ENCODE results near the gene THOP1. TPM values are rescaled to one million over a fixed set of nuclear protein-coding genes. Genes with fewer than 3 reads are reported as not detected.

THOP1 gene
- total RNA-seq, 4 donors from 2014 or later = 5.9 to 51.8 (median 25.2) TPM

DNA sequence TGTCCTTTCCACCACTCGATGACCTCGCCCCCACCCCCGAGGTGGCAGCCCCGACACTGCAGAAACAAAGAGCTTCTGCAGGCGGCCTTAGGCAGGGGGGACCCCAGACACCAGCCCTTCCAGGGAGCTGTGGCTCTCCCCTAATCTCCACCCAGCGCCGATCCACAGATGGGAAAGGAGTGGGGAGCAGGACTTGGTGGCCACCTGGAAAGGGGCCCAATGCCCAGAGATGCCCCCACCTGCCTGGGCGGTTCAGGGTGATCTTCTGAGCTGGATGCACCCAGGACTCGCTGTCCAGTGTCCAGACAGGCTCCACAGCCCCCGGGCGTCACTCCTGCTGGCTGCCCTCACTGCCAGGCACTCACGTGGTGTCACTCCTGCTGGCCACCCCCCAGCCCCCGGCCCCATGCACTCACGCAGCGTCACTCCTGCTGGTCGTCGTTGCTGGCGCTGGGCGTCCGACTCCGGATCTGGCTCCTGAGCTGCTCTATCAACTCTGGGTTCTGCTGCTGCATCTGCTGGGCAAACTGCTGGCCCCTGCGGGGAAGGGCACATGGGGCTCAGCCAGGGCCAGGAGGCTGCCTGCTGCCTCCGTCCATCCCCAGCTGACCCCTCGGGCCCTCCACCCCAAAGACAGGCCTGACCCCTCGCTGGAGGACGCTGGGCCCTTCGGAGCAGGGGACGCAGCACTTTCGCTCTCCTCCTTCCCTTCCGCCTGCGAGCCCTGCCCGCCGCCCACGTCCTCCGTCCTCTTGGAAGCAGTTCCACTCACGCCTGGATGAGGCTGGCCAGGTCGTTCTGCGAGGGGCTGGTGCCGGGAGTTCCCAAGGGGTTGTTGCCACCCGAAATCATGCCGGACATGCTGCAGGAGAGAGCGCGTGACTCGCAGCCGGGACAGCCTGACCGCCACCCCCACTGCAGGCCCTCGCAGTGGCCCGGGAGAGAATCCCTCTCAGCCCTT, 28.1 kb upstream of the THOP1 start:
- DNase-seq = no peak
- no peak for TF ChIP-seq POLR2A (IDR thresholded peaks at IDR 0.05)
- TF ChIP-seq, protein P1, sequence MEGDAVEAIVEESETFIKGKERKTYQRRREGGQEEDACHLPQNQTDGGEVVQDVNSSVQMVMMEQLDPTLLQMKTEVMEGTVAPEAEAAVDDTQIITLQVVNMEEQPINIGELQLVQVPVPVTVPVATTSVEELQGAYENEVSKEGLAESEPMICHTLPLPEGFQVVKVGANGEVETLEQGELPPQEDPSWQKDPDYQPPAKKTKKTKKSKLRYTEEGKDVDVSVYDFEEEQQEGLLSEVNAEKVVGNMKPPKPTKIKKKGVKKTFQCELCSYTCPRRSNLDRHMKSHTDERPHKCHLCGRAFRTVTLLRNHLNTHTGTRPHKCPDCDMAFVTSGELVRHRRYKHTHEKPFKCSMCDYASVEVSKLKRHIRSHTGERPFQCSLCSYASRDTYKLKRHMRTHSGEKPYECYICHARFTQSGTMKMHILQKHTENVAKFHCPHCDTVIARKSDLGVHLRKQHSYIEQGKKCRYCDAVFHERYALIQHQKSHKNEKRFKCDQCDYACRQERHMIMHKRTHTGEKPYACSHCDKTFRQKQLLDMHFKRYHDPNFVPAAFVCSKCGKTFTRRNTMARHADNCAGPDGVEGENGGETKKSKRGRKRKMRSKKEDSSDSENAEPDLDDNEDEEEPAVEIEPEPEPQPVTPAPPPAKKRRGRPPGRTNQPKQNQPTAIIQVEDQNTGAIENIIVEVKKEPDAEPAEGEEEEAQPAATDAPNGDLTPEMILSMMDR (IDR thresholded peaks at IDR 0.05) = no peak
- intact Hi-C loops (cut with DNase I; ENCODE audit: low total_unique reads) = loop anchor here (10.0 kb wide), 1 partner anchor 112 kb away; no protein-coding TSS in a partner anchor
- no peaks in the 10 kb centered on the region for H3K36me3 ChIP-seq
- no peak overlapping the region for H3K27ac ChIP-seq
- no peaks in the 10 kb centered on the region for H3K9me3 ChIP-seq
- H3K4me1 ChIP-seq = no peaks in the 10 kb centered on the region
- H3K4me3 ChIP-seq = no peak overlapping the region
- H3K27me3 ChIP-seq = no peaks in the 10 kb centered on the region

DNA sequence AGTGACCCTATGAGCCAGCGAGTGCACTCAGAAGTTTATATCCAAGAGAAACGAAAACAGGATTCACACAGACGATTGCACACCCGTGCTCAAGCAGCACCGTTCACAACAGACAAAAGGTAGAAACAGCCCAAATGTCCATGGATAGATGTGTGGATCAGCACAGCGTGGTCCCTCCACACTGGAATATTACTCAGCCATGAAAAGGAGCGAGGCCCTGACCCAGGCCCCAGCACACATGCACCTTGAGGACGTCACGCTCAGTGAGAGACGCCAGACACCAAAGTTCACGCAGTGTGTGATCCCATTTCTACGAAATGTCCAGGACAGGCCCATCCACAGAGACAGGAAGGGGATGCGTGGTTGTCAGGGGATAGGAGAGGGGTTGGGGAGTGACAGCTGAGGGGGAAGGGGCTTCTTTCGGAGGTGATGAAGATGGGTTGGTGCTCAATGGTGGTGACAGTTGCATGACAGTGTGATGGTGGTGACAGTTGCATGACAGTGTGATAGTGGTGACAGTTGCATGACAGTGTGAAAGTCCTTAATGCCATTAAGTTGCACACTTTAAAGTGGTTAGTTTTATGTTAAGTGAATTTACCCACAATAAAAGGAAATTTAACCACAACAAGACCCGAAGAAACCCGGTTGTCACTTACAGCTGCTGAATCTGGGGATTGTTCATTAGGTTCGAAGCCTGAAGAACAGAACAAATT, 26.5 kb upstream of the THOP1 start:
- intact Hi-C loops (cut with DNase I; ENCODE audit: low total_unique reads) = loop anchor here (10.0 kb wide), 1 partner anchor 114 kb away; no protein-coding TSS in a partner anchor
- H3K36me3 ChIP-seq = no peaks in the 10 kb centered on the region

DNA sequence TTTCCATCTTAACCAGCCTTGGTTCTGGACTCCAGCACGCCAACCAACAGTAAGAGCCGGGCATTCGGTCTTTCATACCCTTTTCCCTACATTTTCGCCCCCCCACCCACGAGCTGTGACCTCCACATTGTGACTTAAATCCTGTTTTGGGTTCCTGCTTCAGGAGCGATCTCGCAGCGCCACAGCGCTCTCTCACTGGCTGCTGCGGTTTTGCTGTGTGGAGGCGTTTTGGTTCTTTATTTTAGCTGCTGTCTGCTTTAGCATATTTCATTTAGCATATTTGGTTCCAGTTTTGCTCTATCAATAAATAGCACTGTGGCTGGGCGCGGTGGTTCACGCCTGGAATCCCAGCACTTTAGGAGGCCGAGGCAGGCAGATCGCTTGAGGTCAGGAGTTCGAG, 25.9 kb upstream of the THOP1 start:
- no peaks in the 10 kb centered on the region for H3K9me3 ChIP-seq
- no peak for TF ChIP-seq POLR2A (IDR thresholded peaks at IDR 0.05)
- TF ChIP-seq, protein P1 (IDR thresholded peaks at IDR 0.05) = no peak
- no peaks in the 10 kb centered on the region for H3K27me3 ChIP-seq
- intact Hi-C loops (cut with DNase I; ENCODE audit: low total_unique reads) = loop anchor here (10.0 kb wide), 1 partner anchor 115 kb away; no protein-coding TSS in a partner anchor
- H3K4me3 ChIP-seq = no peak overlapping the region
- no peak overlapping the region for H3K27ac ChIP-seq
- H3K36me3 ChIP-seq = no peaks in the 10 kb centered on the region
- DNase-seq = no peak
- H3K4me1 ChIP-seq = no peaks in the 10 kb centered on the region

More for the DNA sequence above, 26.5 kb upstream of the THOP1 start:
- Histone ChIP-seq H3K4me1 (no peaks in the 10 kb centered on the region), H3K4me3 (no peak overlapping the region), H3K9me3 (no peaks in the 10 kb centered on the region), H3K27ac (no peak overlapping the region), H3K27me3 (no peaks in the 10 kb centered on the region)
- DNase-seq = no peak
- TF ChIP-seq, protein P1 (IDR thresholded peaks at IDR 0.05) = no peak
- no peak for TF ChIP-seq POLR2A (IDR thresholded peaks at IDR 0.05)

DNA sequence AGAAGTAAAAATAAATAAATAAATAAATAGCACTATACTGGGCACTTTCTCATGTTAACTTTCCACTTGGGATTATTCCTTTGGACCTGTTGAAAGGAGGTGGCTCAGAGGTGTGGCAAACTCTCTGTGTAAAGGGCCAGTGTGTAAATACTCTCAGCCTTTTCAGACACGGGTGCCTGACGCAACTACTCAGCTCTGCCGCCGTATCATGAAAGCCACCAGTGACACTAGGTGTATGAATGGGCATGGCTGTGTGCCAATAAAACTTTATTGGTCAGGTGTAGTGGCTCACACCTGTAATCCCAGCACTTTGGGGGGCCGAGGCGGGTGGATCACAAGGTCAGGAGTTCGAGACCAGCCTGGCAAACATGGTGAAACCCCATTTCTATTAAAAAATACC, 25.3 kb upstream of the THOP1 start:
- TF ChIP-seq, protein P1 (IDR thresholded peaks at IDR 0.05) = no peak
- TF ChIP-seq POLR2A (IDR thresholded peaks at IDR 0.05) = no peak
- Histone ChIP-seq H3K4me3 (no peak overlapping the region), H3K9me3 (no peaks in the 10 kb centered on the region), H3K36me3 (no peaks in the 10 kb centered on the region), H3K27ac (no peak overlapping the region), H3K4me1 (no peaks in the 10 kb centered on the region), H3K27me3 (no peaks in the 10 kb centered on the region)
- intact Hi-C loops (cut with DNase I; ENCODE audit: low total_unique reads) = loop anchor here (10.0 kb wide), 1 partner anchor 115 kb away; no protein-coding TSS in a partner anchor
- no peak for DNase-seq

Measured in uterus (tissue), 4 donors.